IMR-90 (cell line): ENCODE measurements around the gene GRK5. TPM values are rescaled to one million over a fixed set of nuclear protein-coding genes. Genes with fewer than 3 reads are reported as not detected.

ENCODE experiments used
- ATAC-seq: fragments of 200-7000 bp; cut with Tn5 transposase; 2 replicates; pipeline ENCODE4 v1.9.1; 2020; ENCODE audit warnings: low read depth, mild to moderate bottlenecking, moderate library complexity
- BruUV-seq: library from RNA; stranded (reverse); fragments of 400-500 nt; replicated peaks from 2 replicates; lab custom pipeline; 2021; lab: Mats Ljungman, UMichigan
- CTCF ChIA-PET: fragments of 300-600 bp; formaldehyde crosslinking; extraction: SDS; loops from one replicate; lab custom pipeline; 2021; ENCODE audit warnings: antibody characterized with exemption; lab: Yijun Ruan, JAX
- POLR2A ChIA-PET: fragments of 300-600 bp; sonication (Branson Sonifier 250); formaldehyde crosslinking; loops from one replicate; lab custom pipeline; 2022; ENCODE audit warnings: antibody characterized with exemption; ENCODE audit not compliant: unreplicated experiment; lab: Charles Lee
- DNase-seq: peaks from one replicate; pipeline ENCODE4 v3.0.0; 2013
- H2AFZ ChIP-seq: replicated peaks from 2 replicates; pipeline ENCODE3; 2013; ENCODE audit warnings: low read length, mild to moderate bottlenecking; ENCODE audit not compliant: poor library complexity
- H2AK5ac ChIP-seq: 2 replicates; pipeline ENCODE4 v1.6.1; 2013; ENCODE audit warnings: low read depth, low read length, inconsistent platforms
- H2AK9ac ChIP-seq: replicated peaks from 2 replicates; pipeline ENCODE3; 2013; ENCODE audit warnings: mild to moderate bottlenecking, low read depth, low read length, moderate library complexity; ENCODE audit not compliant: poor library complexity
- H2BK120ac ChIP-seq: 2 replicates; pipeline ENCODE4 v1.6.1; 2013; ENCODE audit warnings: low read depth, low read length, inconsistent platforms
- H2BK15ac ChIP-seq: 3 replicates; pipeline ENCODE4 v1.6.1; 2013; ENCODE audit warnings: low read depth, low read length, inconsistent platforms
- H2BK20ac ChIP-seq: 2 replicates; pipeline ENCODE4 v1.6.1; 2013; ENCODE audit warnings: low read depth, mild to moderate bottlenecking, inconsistent platforms, low read length, moderate library complexity
- H2BK5ac ChIP-seq: 2 replicates; pipeline ENCODE4 v1.6.1; 2013; ENCODE audit warnings: mild to moderate bottlenecking, low read depth, low read length, inconsistent platforms; ENCODE audit not compliant: poor library complexity, severe bottlenecking
- H3K14ac ChIP-seq: replicated peaks from 2 replicates; pipeline ENCODE4 v1.6.1; 2013; ENCODE audit warnings: low read depth, low read length, inconsistent platforms
- H3K18ac ChIP-seq: 2 replicates; pipeline ENCODE4 v1.6.1; 2013; ENCODE audit warnings: low read depth, low read length, control low read depth
- H3K23ac ChIP-seq: 2 replicates; pipeline ENCODE4 v1.6.1; 2013; ENCODE audit warnings: low read depth, low read length, inconsistent platforms
- H3K27ac ChIP-seq: 2 replicates; pipeline ENCODE4 v1.5.1; 2013; ENCODE audit warnings: mild to moderate bottlenecking, control low read depth, low read length; ENCODE audit not compliant: insufficient read depth
- H3K27me3 ChIP-seq: 2 replicates; pipeline ENCODE4 v1.6.1; 2013; ENCODE audit warnings: low read length; ENCODE audit not compliant: control insufficient read depth, insufficient read depth
- H3K36me3 ChIP-seq: 2 replicates; pipeline ENCODE4 v1.6.1; 2013; ENCODE audit warnings: low read length, mixed read lengths; ENCODE audit not compliant: control insufficient read depth, insufficient read depth
- H3K4ac ChIP-seq: 2 replicates; pipeline ENCODE4 v1.6.1; 2013; ENCODE audit warnings: low read depth, low read length, inconsistent platforms
- H3K4me1 ChIP-seq: 2 replicates; pipeline ENCODE4 v1.6.1; 2013; ENCODE audit warnings: low read length, mixed read lengths; ENCODE audit not compliant: control insufficient read depth, insufficient read depth
- H3K4me2 ChIP-seq: 2 replicates; pipeline ENCODE4 v1.6.1; 2013; ENCODE audit warnings: low read depth, mild to moderate bottlenecking, control low read depth, low read length, moderate library complexity
- H3K4me3 ChIP-seq: 2 replicates; pipeline ENCODE4 v1.5.1; 2013; ENCODE audit warnings: low read depth, mild to moderate bottlenecking, control low read depth, low read length, moderate library complexity; ENCODE audit not compliant: insufficient read depth
- H3K56ac ChIP-seq: 2 replicates; pipeline ENCODE4 v1.6.1; 2013; ENCODE audit warnings: low read length, inconsistent platforms; ENCODE audit not compliant: insufficient read depth; ENCODE audit errors: extremely low read depth
- H3K79me1 ChIP-seq, 2 experiments: 2 replicates each; pipeline ENCODE4 v1.6.1; 2013; ENCODE audit warnings: low read length in 2 of 2, inconsistent platforms in 1 of 2, low read depth in 1 of 2
- H3K9ac ChIP-seq: 2 replicates; pipeline ENCODE4 v1.6.1; 2013; ENCODE audit warnings: low read depth, low read length, control low read depth
- H3K9me1 ChIP-seq: 2 replicates; pipeline ENCODE4 v1.6.1; 2013; ENCODE audit warnings: low read length, inconsistent platforms; ENCODE audit not compliant: insufficient read depth
- H3K9me3 ChIP-seq: 2 replicates; pipeline ENCODE4 v1.6.1; 2013; ENCODE audit warnings: low read length; ENCODE audit not compliant: control insufficient read depth, insufficient read depth
- H4K20me1 ChIP-seq: 2 replicates; pipeline ENCODE4 v1.6.1; 2013; ENCODE audit warnings: low read length, inconsistent platforms; ENCODE audit not compliant: insufficient read depth
- H4K5ac ChIP-seq: 2 replicates; pipeline ENCODE4 v1.6.1; 2013; ENCODE audit warnings: mild to moderate bottlenecking, low read depth, low read length, control low read depth
- H4K8ac ChIP-seq, 2 experiments: 2 replicates each; pipeline ENCODE4 v1.6.1; 2013; ENCODE audit warnings: low read depth in 2 of 2, low read length in 2 of 2, control low read depth in 1 of 2, inconsistent platforms in 1 of 2
- H4K91ac ChIP-seq: 2 replicates; pipeline ENCODE4 v1.6.1; 2013; ENCODE audit warnings: low read depth, low read length, inconsistent platforms; ENCODE audit not compliant: insufficient read depth
- BHLHE40 ChIP-seq: fragments of 150-350 bp; IDR thresholded peaks from 2 replicates; pipeline ENCODE4 v1.6.1; 2016; ENCODE audit warnings: mild to moderate bottlenecking, low read depth, low read length
- CEBPB ChIP-seq: IDR thresholded peaks from 2 replicates; pipeline ENCODE4 v1.6.1; 2012; ENCODE audit warnings: low read depth, low read length, improper control_type of control experiment
- CHD1 ChIP-seq: IDR thresholded peaks from 2 replicates; pipeline ENCODE4 v1.6.1; 2012; ENCODE audit warnings: low read depth, low read length, improper control_type of control experiment
- CTCF ChIP-seq: conservative IDR thresholded peaks from 2 replicates; pipeline ENCODE4 v1.5.1; 2012; ENCODE audit warnings: mild to moderate bottlenecking, low read depth, low read length, improper control_type of control experiment
- MAFK ChIP-seq: IDR thresholded peaks from 2 replicates; pipeline ENCODE4 v1.6.1; 2012; ENCODE audit warnings: low read depth, low read length, improper control_type of control experiment
- MAZ ChIP-seq: IDR thresholded peaks from 2 replicates; pipeline ENCODE4 v1.6.1; 2012; ENCODE audit warnings: low read depth, mild to moderate bottlenecking, low read length, improper control_type of control experiment, moderate library complexity, borderline replicate concordance
- MXI1 ChIP-seq: IDR thresholded peaks from 2 replicates; pipeline ENCODE4 v1.6.1; 2012; ENCODE audit warnings: low read depth, mild to moderate bottlenecking, low read length, moderate library complexity, borderline replicate concordance
- NFE2L2 ChIP-seq: fragments of 150-350 bp; IDR thresholded peaks from 2 replicates; pipeline ENCODE4 v1.6.1; 2016; ENCODE audit warnings: low read depth, mild to moderate bottlenecking, low read length
- POLR2A ChIP-seq: IDR thresholded peaks from 2 replicates; pipeline ENCODE4 v1.6.1; 2012; ENCODE audit warnings: mild to moderate bottlenecking, low read depth, low read length
- RAD21 ChIP-seq: IDR thresholded peaks from 2 replicates; pipeline ENCODE4 v1.6.1; 2012; ENCODE audit warnings: low read length, improper control_type of control experiment
- RCOR1 ChIP-seq: IDR thresholded peaks from 2 replicates; pipeline ENCODE4 v1.6.1; 2012; ENCODE audit warnings: mild to moderate bottlenecking, low read length, improper control_type of control experiment; ENCODE audit not compliant: insufficient replicate concordance
- RFX5 ChIP-seq: IDR thresholded peaks from 2 replicates; pipeline ENCODE4 v1.8.0; 2012; ENCODE audit warnings: low read depth, mild to moderate bottlenecking, low read length, moderate library complexity
- SMC3 ChIP-seq: fragments of 150-350 bp; IDR thresholded peaks from 2 replicates; pipeline ENCODE4 v1.6.1; 2016; ENCODE audit warnings: low read depth, mild to moderate bottlenecking, antibody characterized with exemption, low read length, moderate library complexity
- USF2 ChIP-seq: fragments of 150-350 bp; IDR thresholded peaks from 2 replicates; pipeline ENCODE4 v1.6.1; 2017; ENCODE audit warnings: mild to moderate bottlenecking, antibody characterized with exemption, low read length, low read depth
- WGBS, 2 experiments: methylation state at CpG; one replicate each; pipeline versions ENCODE4 v1.1.5 to v1.1.7; 2013; ENCODE audit warnings: missing lambda C conversion rate in 2 of 2; ENCODE audit not compliant: insufficient read length in 1 of 2; ENCODE audit errors: extremely low coverage in 2 of 2; 5-methylcytosine and 5-hydroxymethylcytosine counted together
- dilution Hi-C: fragments of 300-500 bp; cut with HindIII; formaldehyde crosslinking; loops from one replicate; pipeline ENCODE4 v1.14.3; 2018; ENCODE audit warnings: low sequenced_read_pairs; ENCODE audit not compliant: unreplicated experiment
- in situ Hi-C: fragments of 300-500 bp; cut with MboI; formaldehyde crosslinking; loops from 3 replicates; pipeline ENCODE4 v1.14.3; 2019; ENCODE audit warnings: low sequenced_read_pairs, inconsistent platforms, mixed read lengths
- intact Hi-C: fragments of 100-400 bp; cut with micrococcal nuclease; formaldehyde crosslinking; loops from 2 replicates; pipeline ENCODE4 v1.10.0; 2022
- polyA plus RNA-seq, 3 experiments: library from polyadenylated mRNA; depleted of rRNA; stranded (reverse); fragments of >200 nt; gene quantifications; 2 replicates each; pipeline ENCODE4 v1.2.3, GENCODE V29; 2012; ENCODE audit warnings: low replicate concordance in 1 of 3
- total RNA-seq: library from RNA; depleted of rRNA; stranded (reverse); fragments of >200 nt; gene quantifications from 2 replicates; pipeline ENCODE4 v1.2.3, GENCODE V29; 2012

GRK5 gene
- total and polyA plus RNA-seq, 2 of the 4 experiments (the other 2 are of a cell fraction): 12.9 to 16.3 TPM

- no peak overlapping the region for H4K5ac ChIP-seq
- no CpG with 5 or more reads among the region's 10 CpGs for WGBS, 2 experiments
- no peak overlapping the region for H3K4me2 ChIP-seq
- H2AFZ ChIP-seq: no peak overlapping the region
- H3K4me3 ChIP-seq: no peak overlapping the region
- H3K14ac ChIP-seq: no peak overlapping the region
- no peak overlapping the region for H3K56ac ChIP-seq
- no peak overlapping the region for H2AK5ac ChIP-seq
- intact Hi-C loops: no loop called here
- peaks cover 9% of the 10 kb centered on the region for H3K9me3 ChIP-seq
- no peak overlapping the region for H2BK120ac ChIP-seq
- H2AK9ac ChIP-seq: no peak overlapping the region
- dilution Hi-C loops: no loop called here
- H3K27me3 ChIP-seq: peaks cover 64% of the 10 kb centered on the region
- ATAC-seq (no peak), DNase-seq (no peak)
- no peak overlapping the region for H2BK20ac ChIP-seq
- CTCF ChIA-PET: no interaction called here
- no peak overlapping the region for H4K91ac ChIP-seq
- H2BK5ac ChIP-seq: no peak overlapping the region
- H3K79me1 ChIP-seq: no peaks in the 10 kb centered on the region
- H3K4ac ChIP-seq: no peak overlapping the region
- peaks cover 2% of the 10 kb centered on the region; the same call in 1 of the 2 replicates for H3K4me1 ChIP-seq
- no peak overlapping the region for H3K23ac ChIP-seq
- no peaks in the 10 kb centered on the region for H3K36me3 ChIP-seq
- H3K9me1 ChIP-seq: no peaks in the 10 kb centered on the region; the same call in 1 of the 2 replicates
- H3K9ac ChIP-seq: no peak overlapping the region
- BruUV-seq: no TSS peak
- in situ Hi-C loops: no loop called here
- TF ChIP-seq CHD1 (no peak), MAFK (no peak), SMC3 (no peak), NFE2L2 (no peak), CTCF (no peak), POLR2A (no peak), RFX5 (no peak), CEBPB (no peak), RAD21 (no peak), MAZ (no peak), MXI1 (no peak), USF2 (no peak), BHLHE40 (no peak), RCOR1 (no peak)
- no peak overlapping the region for H3K18ac ChIP-seq
- no peaks in the 10 kb centered on the region for H4K20me1 ChIP-seq
- H2BK15ac ChIP-seq: no peak overlapping the region
- no peak overlapping the region for H4K8ac ChIP-seq
- H3K27ac ChIP-seq: no peak overlapping the region
- POLR2A ChIA-PET: no interaction called here
These were observed 267.2 kb downstream of the GRK5 start for GRCh38 chr10:119474606-119475005.
